KMS-11 (cell line): Measurements from ENCODE around the gene PTH2R.

ENCODE experiments used
- H2AFZ ChIP-seq: fragments of 200-600 bp; sonication (generic); 2 replicates; pipeline ENCODE4 v1.6.1; 2016; ENCODE audit warnings: antibody characterized with exemption, mixed run types, low read depth
- H3K27ac ChIP-seq: fragments of 200-600 bp; sonication (generic); 2 replicates; pipeline ENCODE4 v1.6.1; 2016; ENCODE audit warnings: mild to moderate bottlenecking, mixed run types
- H3K27me3 ChIP-seq: fragments of 200-600 bp; sonication (generic); 2 replicates; pipeline ENCODE4 v1.6.1; 2017; ENCODE audit warnings: mild to moderate bottlenecking, low read depth, mixed run types, moderate library complexity; ENCODE audit not compliant: insufficient read depth
- H3K36me3 ChIP-seq: fragments of 200-600 bp; sonication (generic); 2 replicates; pipeline ENCODE4 v1.6.1; 2017; ENCODE audit warnings: mild to moderate bottlenecking, mixed run types; ENCODE audit not compliant: insufficient read depth
- H3K4me1 ChIP-seq: fragments of 200-600 bp; sonication (generic); 2 replicates; pipeline ENCODE4 v1.6.1; 2016; ENCODE audit warnings: mild to moderate bottlenecking, low read depth, mixed run types; ENCODE audit not compliant: poor library complexity, severe bottlenecking
- H3K4me2 ChIP-seq: fragments of 200-600 bp; sonication (generic); 2 replicates; pipeline ENCODE4 v1.7.0; 2016; ENCODE audit warnings: mild to moderate bottlenecking, mixed run types
- H3K4me3 ChIP-seq: fragments of 200-600 bp; sonication (generic); IDR thresholded peaks from 2 replicates; pipeline ENCODE4 v1.6.1; 2017; ENCODE audit warnings: low read depth, low read length, mixed read lengths; ENCODE audit not compliant: insufficient read depth
- H3K79me2 ChIP-seq: fragments of 200-600 bp; sonication (generic); 2 replicates; pipeline ENCODE4 v1.6.1; 2016; ENCODE audit warnings: low read depth, mixed run types; ENCODE audit not compliant: insufficient read depth
- H3K9ac ChIP-seq: fragments of 200-600 bp; sonication (generic); 2 replicates; pipeline ENCODE4 v1.6.1; 2016; ENCODE audit warnings: mild to moderate bottlenecking, mixed run types
- H4K20me1 ChIP-seq: fragments of 200-600 bp; sonication (generic); 2 replicates; pipeline ENCODE4 v1.6.1; 2016; ENCODE audit warnings: mild to moderate bottlenecking, mixed run types; ENCODE audit not compliant: insufficient read depth
- CTCF ChIP-seq: fragments of 200-600 bp; sonication (generic); conservative IDR thresholded peaks from 2 replicates; pipeline ENCODE4 v1.6.1; 2017; ENCODE audit warnings: low read depth, mild to moderate bottlenecking, antibody characterized with exemption, low read length, moderate library complexity, mixed read lengths

PTH2R gene

GRCh38 chr2:208489687-208490086 is 83.1 kb downstream of the PTH2R start:
- H3K4me3 ChIP-seq: no peak overlapping the region
- no peaks in the 10 kb centered on the region for H4K20me1 ChIP-seq
- H3K36me3 ChIP-seq: no peaks in the 10 kb centered on the region
- no peaks in the 10 kb centered on the region for H3K4me1 ChIP-seq
- H3K4me2 ChIP-seq: no peak overlapping the region
- H3K9ac ChIP-seq: no peak overlapping the region
- no peaks in the 10 kb centered on the region for H3K27me3 ChIP-seq
- TF ChIP-seq CTCF: no peak
- H3K79me2 ChIP-seq: no peaks in the 10 kb centered on the region
- no peak overlapping the region for H3K27ac ChIP-seq
- no peak overlapping the region for H2AFZ ChIP-seq

- Histone ChIP-seq H3K27me3 (no peaks in the 10 kb centered on the region), H3K9ac (no peak overlapping the region), H3K36me3 (no peaks in the 10 kb centered on the region), H4K20me1 (no peaks in the 10 kb centered on the region), H3K4me3 (no peak overlapping the region), H3K4me1 (no peaks in the 10 kb centered on the region), H2AFZ (no peak overlapping the region), H3K27ac (no peak overlapping the region), H3K4me2 (no peak overlapping the region), H3K79me2 (no peaks in the 10 kb centered on the region)
- no peak for TF ChIP-seq CTCF
Observed at GRCh38 chr2:208490492-208490891, 83.9 kb downstream of the PTH2R start.

- no peak overlapping the region for H2AFZ ChIP-seq
- H3K4me1 ChIP-seq: no peaks in the 10 kb centered on the region
- no peak overlapping the region for H3K27ac ChIP-seq
- no peak overlapping the region for H3K9ac ChIP-seq
- TF ChIP-seq CTCF: no peak
- H3K27me3 ChIP-seq: no peaks in the 10 kb centered on the region
- H4K20me1 ChIP-seq: no peaks in the 10 kb centered on the region
- no peak overlapping the region for H3K4me3 ChIP-seq
- no peaks in the 10 kb centered on the region for H3K36me3 ChIP-seq
- H3K4me2 ChIP-seq: no peak overlapping the region
- H3K79me2 ChIP-seq: no peaks in the 10 kb centered on the region
Observed at GRCh38 chr2:208491641-208492040, 85.0 kb downstream of the PTH2R start.

- no peaks in the 10 kb centered on the region for H3K36me3 ChIP-seq
- TF ChIP-seq CTCF: no peak
- H3K27me3 ChIP-seq: no peaks in the 10 kb centered on the region
- no peak overlapping the region for H3K9ac ChIP-seq
- no peak overlapping the region for H3K4me3 ChIP-seq
- H4K20me1 ChIP-seq: no peaks in the 10 kb centered on the region
- H3K27ac ChIP-seq: no peak overlapping the region
- H3K4me2 ChIP-seq: no peak overlapping the region
- no peaks in the 10 kb centered on the region for H3K79me2 ChIP-seq
- H3K4me1 ChIP-seq: no peaks in the 10 kb centered on the region
- no peak overlapping the region for H2AFZ ChIP-seq
Observed at GRCh38 chr2:208492069-208492468, 85.5 kb downstream of the PTH2R start.

GRCh38 chr2:208493186-208493585 is 86.6 kb downstream of the PTH2R start:
- Histone ChIP-seq H3K27me3 (no peaks in the 10 kb centered on the region), H3K36me3 (no peaks in the 10 kb centered on the region), H2AFZ (no peak overlapping the region), H3K4me3 (no peak overlapping the region), H3K9ac (no peak overlapping the region), H4K20me1 (no peaks in the 10 kb centered on the region), H3K27ac (no peak overlapping the region), H3K4me2 (no peak overlapping the region), H3K4me1 (no peaks in the 10 kb centered on the region), H3K79me2 (no peaks in the 10 kb centered on the region)
- no peak for TF ChIP-seq CTCF
